Caco-2 (cell line): ENCODE data around the gene SEC14L1. TPM values are rescaled to one million over a fixed set of nuclear protein-coding genes. Genes with fewer than 3 reads are reported as not detected.

Source experiments
- BruUV-seq: library from RNA; stranded (reverse); fragments of 400-500 nt; replicated peaks from 2 replicates; lab custom pipeline; 2021; lab: Mats Ljungman, UMichigan
- CTCF ChIA-PET: fragments of 300-600 bp; sonication (Branson Sonifier 250); formaldehyde crosslinking; loops from one replicate; lab custom pipeline; 2022; ENCODE audit warnings: antibody characterized with exemption; lab: Charles Lee
- POLR2A ChIA-PET: fragments of 300-600 bp; sonication (Branson Sonifier 250); formaldehyde crosslinking; loops from one replicate; lab custom pipeline; 2022; ENCODE audit warnings: antibody characterized with exemption; lab: Charles Lee
- DNase-seq, 2 experiments: peaks; one replicate each; pipeline versions ENCODE4 v3.0.0 to v3.0.0-alpha.2; 2020 to 2022
- H3K27me3 ChIP-seq: replicated peaks from 2 replicates; pipeline ENCODE4 v1.6.0; 2011; ENCODE audit warnings: low read length; ENCODE audit not compliant: control insufficient read depth, insufficient read depth
- H3K36me3 ChIP-seq: 2 replicates; pipeline ENCODE4 v1.5.1; 2011; ENCODE audit warnings: low read length; ENCODE audit not compliant: control insufficient read depth, insufficient read depth
- H3K4me1 ChIP-seq: fragments of 250-450 bp; sonication (Bioruptor Pico); 2 replicates; pipeline ENCODE4 v1.5.1; 2020; ENCODE audit warnings: mild to moderate bottlenecking
- H3K4me3 ChIP-seq: 2 replicates; pipeline ENCODE4 v1.5.1; 2011; ENCODE audit warnings: low read depth, mild to moderate bottlenecking, control low read depth, low read length
- H3K9me3 ChIP-seq: fragments of 250-450 bp; sonication (Bioruptor Pico); 2 replicates; pipeline ENCODE4 v1.5.1; 2020; ENCODE audit warnings: mild to moderate bottlenecking, moderate library complexity
- H3K27ac Mint-ChIP-seq: one replicate; pipeline ENCODE4 v1.8.0; 2022; ENCODE audit warnings: mixed read lengths; ENCODE audit not compliant: unreplicated experiment
- H3K27me3 Mint-ChIP-seq: one replicate; pipeline ENCODE4 v1.8.0; 2022; ENCODE audit warnings: mixed read lengths; ENCODE audit not compliant: insufficient read depth, unreplicated experiment
- H3K36me3 Mint-ChIP-seq: one replicate; pipeline ENCODE4 v1.8.0; 2022; ENCODE audit warnings: mild to moderate bottlenecking, mixed read lengths; ENCODE audit not compliant: insufficient read depth, unreplicated experiment
- H3K4me1 Mint-ChIP-seq: one replicate; pipeline ENCODE4 v1.8.0; 2022; ENCODE audit warnings: low read depth, mixed read lengths; ENCODE audit not compliant: unreplicated experiment
- H3K4me3 Mint-ChIP-seq: one replicate; pipeline ENCODE4 v1.8.0; 2022; ENCODE audit warnings: mild to moderate bottlenecking, moderate library complexity, mixed read lengths; ENCODE audit not compliant: unreplicated experiment
- H3K9me3 Mint-ChIP-seq: one replicate; pipeline ENCODE4 v1.8.0; 2022; ENCODE audit warnings: mixed read lengths; ENCODE audit not compliant: unreplicated experiment
- CTCF ChIP-seq, 2 experiments: fragments of 200-600 bp in 1 of 2; IDR thresholded peaks; 1 replicate in 1 of 2; 2 replicates in 1 of 2; pipeline versions ENCODE4 v1.5.1 to v1.8.0; 2011 to 2022; ENCODE audit warnings: antibody characterized with exemption in 1 of 2, control low read depth in 1 of 2, inconsistent platforms in 1 of 2, low read depth in 1 of 2, low read length in 1 of 2, mild to moderate bottlenecking in 1 of 2, moderate library complexity in 1 of 2; ENCODE audit not compliant: insufficient read depth in 1 of 2, severe bottlenecking in 1 of 2, unreplicated experiment in 1 of 2
- intact Hi-C: fragments of 100-400 bp; cut with micrococcal nuclease; formaldehyde crosslinking; loops from one replicate; pipeline ENCODE4 v1.10.0; 2022; ENCODE audit not compliant: unreplicated experiment
- total RNA-seq: library from RNA; stranded (reverse); gene quantifications from 2 replicates; pipeline ENCODE4 v1.2.3, GENCODE V29; 2022

Gene SEC14L1
- total RNA-seq, 1 experiment from 2014 or later, result 92.0 TPM

GRCh38 chr17:77130525-77130924 is 10.2 kb upstream of the SEC14L1 start:
- H3K4me3 ChIP-seq, result no peak overlapping the region
- Mint-ChIP-seq H3K36me3 (no peaks in the 10 kb centered on the region), H3K27ac (no peak overlapping the region), H3K4me3 (no peak overlapping the region), H3K27me3 (no peaks in the 10 kb centered on the region), H3K4me1 (peaks cover 7% of the 10 kb centered on the region), H3K9me3 (no peaks in the 10 kb centered on the region)
- H3K36me3 ChIP-seq, result no peaks in the 10 kb centered on the region
- ChIA-PET CTCF (no interaction called here), POLR2A (no interaction called here)
- no peaks in the 10 kb centered on the region for H3K9me3 ChIP-seq
- no TSS peak for BruUV-seq
- no peak for TF ChIP-seq CTCF (IDR thresholded peaks at IDR 0.05; ENCODE audit: insufficient read depth in 1 of 2, low read depth in 1 of 2, low read length in 1 of 2, severe bottlenecking in 1 of 2, unreplicated experiment in 1 of 2)
- intact Hi-C loops, result no loop called here
- DNase-seq, result no peak
- H3K27me3 ChIP-seq, result no peaks in the 10 kb centered on the region
- H3K4me1 ChIP-seq, result peaks cover 11% of the 10 kb centered on the region

- H3K36me3 ChIP-seq, result no peaks in the 10 kb centered on the region
- no peak for TF ChIP-seq CTCF (IDR thresholded peaks at IDR 0.05; ENCODE audit: insufficient read depth in 1 of 2, low read depth in 1 of 2, low read length in 1 of 2, severe bottlenecking in 1 of 2, unreplicated experiment in 1 of 2)
- no peaks in the 10 kb centered on the region for H3K27me3 ChIP-seq
- H3K4me3 ChIP-seq, result no peak overlapping the region
- Mint-ChIP-seq H3K4me1 (no peaks in the 10 kb centered on the region), H3K27ac (no peak overlapping the region), H3K36me3 (no peaks in the 10 kb centered on the region), H3K4me3 (no peak overlapping the region), H3K9me3 (no peaks in the 10 kb centered on the region), H3K27me3 (no peaks in the 10 kb centered on the region)
- peaks cover 4% of the 10 kb centered on the region; the same call in 1 of the 2 replicates for H3K4me1 ChIP-seq
- no peak for DNase-seq
- CTCF ChIA-PET, result interaction anchor here (0.7 kb wide), 2 partner anchors 56 to 82 kb away, joined by 3 to 6 read pairs; no protein-coding TSS in a partner anchor
- no peaks in the 10 kb centered on the region for H3K9me3 ChIP-seq
- POLR2A ChIA-PET, result no interaction called here
- no TSS peak for BruUV-seq
- intact Hi-C loops, result no loop called here
Measured at GRCh38 chr17:77131904-77132303, 8.9 kb upstream of the SEC14L1 start.

- POLR2A ChIA-PET, result no interaction called here
- H3K4me3 ChIP-seq, result no peak overlapping the region
- CTCF ChIA-PET, result interaction anchor here (0.7 kb wide), 1 partner anchor 55 kb away, joined by 6 read pairs; no protein-coding TSS in a partner anchor
- peaks cover 4% of the 10 kb centered on the region; the same call in 1 of the 2 replicates for H3K4me1 ChIP-seq
- Mint-ChIP-seq H3K36me3 (no peaks in the 10 kb centered on the region), H3K27me3 (no peaks in the 10 kb centered on the region), H3K27ac (no peak overlapping the region), H3K9me3 (no peaks in the 10 kb centered on the region), H3K4me1 (peaks cover under 1% of the 10 kb centered on the region), H3K4me3 (no peak overlapping the region)
- intact Hi-C loops, result no loop called here
- BruUV-seq, result no TSS peak
- H3K27me3 ChIP-seq, result no peaks in the 10 kb centered on the region
- DNase-seq, result no peak
- no peak for TF ChIP-seq CTCF (IDR thresholded peaks at IDR 0.05; ENCODE audit: insufficient read depth in 1 of 2, low read depth in 1 of 2, low read length in 1 of 2, severe bottlenecking in 1 of 2, unreplicated experiment in 1 of 2)
- no peaks in the 10 kb centered on the region for H3K9me3 ChIP-seq
- H3K36me3 ChIP-seq, result no peaks in the 10 kb centered on the region
Measured at GRCh38 chr17:77132411-77133086, 8.2 kb upstream of the SEC14L1 start.
